GM15510 (cell line): ENCODE data around the gene NRROS.

Source experiments
- POLR2A ChIP-seq: IDR thresholded peaks from 3 replicates; pipeline ENCODE4 v1.6.1; 2011; ENCODE audit warnings: borderline replicate concordance; ENCODE audit not compliant: insufficient read length; ENCODE audit errors: extremely low read depth

Gene NRROS

GRCh38 chr3:196639483-196640296 is at the start of gene NRROS:
TSS of gene NRROS (plus strand) at chr3:196639694. CDS start at chr3:196654540, 14,846 bp downstream.
- TF ChIP-seq POLR2A = peak; percentile 78

- no peak for TF ChIP-seq POLR2A
These were observed 49.2 kb upstream of the NRROS start for GRCh38 chr3:196590279-196590678.

GRCh38 chr3:196596355-196596754 is 43.1 kb upstream of the NRROS start:
- no peak for TF ChIP-seq POLR2A

GRCh38 chr3:196599734-196600128 is 39.8 kb upstream of the NRROS start:
- TF ChIP-seq POLR2A = no peak

GRCh38 chr3:196600359-196600758 is 39.1 kb upstream of the NRROS start:
- TF ChIP-seq POLR2A = no peak

GRCh38 chr3:196602673-196603072 is 36.8 kb upstream of the NRROS start:
- TF ChIP-seq POLR2A = no peak

- no peak for TF ChIP-seq POLR2A
These were observed 35.8 kb upstream of the NRROS start for GRCh38 chr3:196603683-196604082.

GRCh38 chr3:196604548-196604947 is 34.9 kb upstream of the NRROS start:
- TF ChIP-seq POLR2A = no peak

GRCh38 chr3:196608693-196609092 is 30.8 kb upstream of the NRROS start:
- TF ChIP-seq POLR2A = no peak

- TF ChIP-seq POLR2A = no peak
These were observed 30.1 kb upstream of the NRROS start for GRCh38 chr3:196609343-196609775.

- TF ChIP-seq POLR2A = no peak
These were observed 29.5 kb upstream of the NRROS start for GRCh38 chr3:196609805-196610515.

GRCh38 chr3:196611761-196612483 is 27.6 kb upstream of the NRROS start:
- TF ChIP-seq POLR2A = no peak

GRCh38 chr3:196617256-196617655 is 22.2 kb upstream of the NRROS start:
- no peak for TF ChIP-seq POLR2A

- TF ChIP-seq POLR2A = no peak
These were observed 20.3 kb upstream of the NRROS start for GRCh38 chr3:196619223-196619622.

GRCh38 chr3:196620161-196620604 is 19.3 kb upstream of the NRROS start:
- no peak for TF ChIP-seq POLR2A
